Activated T-cell treated with anti-CD3 and anti-CD28 coated beads for 24 hours (primary cell): ENCODE data around the gene FAM90A26.
"Not testable (repeated sequence)": the region's sequence is repeated elsewhere in the genome, so short reads cannot be mapped to it uniquely, and the experiment has no call there.

Experiments
- DNase-seq: peaks from one replicate; pipeline ENCODE4 v3.0.0-alpha.2; 2020; ENCODE audit warnings: low read depth

Gene FAM90A26

GRCh38 chr4:9169791-9170459, at the start of gene FAM90A26:
Gene FAM90A26 (plus strand): TSS chr4:9170409. CDS start chr4:9173173, 2,764 bp downstream.
- not testable (repeated sequence) for DNase-seq

- not testable (repeated sequence) for DNase-seq
Measured at GRCh38 chr4:9122711-9123110, 47.5 kb upstream of the FAM90A26 start.

- peak; percentile 27 for DNase-seq
Measured at GRCh38 chr4:9123572-9124007, 46.6 kb upstream of the FAM90A26 start.

- not testable (repeated sequence) for DNase-seq
Measured at GRCh38 chr4:9125601-9126161, 44.5 kb upstream of the FAM90A26 start.

- not testable (repeated sequence) for DNase-seq
Measured at GRCh38 chr4:9131420-9131819, 38.8 kb upstream of the FAM90A26 start.

GRCh38 chr4:9132849-9133248, 37.4 kb upstream of the FAM90A26 start:
- DNase-seq: not testable (repeated sequence)

- DNase-seq: not testable (repeated sequence)
Measured at GRCh38 chr4:9134011-9134410, 36.2 kb upstream of the FAM90A26 start.

- not testable (repeated sequence) for DNase-seq
Measured at GRCh38 chr4:9134556-9134955, 35.7 kb upstream of the FAM90A26 start.

GRCh38 chr4:9141050-9141449, 29.2 kb upstream of the FAM90A26 start:
- not testable (repeated sequence) for DNase-seq

GRCh38 chr4:9142786-9143185, 27.4 kb upstream of the FAM90A26 start:
- not testable (repeated sequence) for DNase-seq

GRCh38 chr4:9143421-9144080, 26.7 kb upstream of the FAM90A26 start:
- no peak for DNase-seq

GRCh38 chr4:9146967-9147366, 23.2 kb upstream of the FAM90A26 start:
- DNase-seq: no peak

GRCh38 chr4:9147368-9147767, 22.8 kb upstream of the FAM90A26 start:
- not testable (repeated sequence) for DNase-seq

GRCh38 chr4:9148611-9149409, 21.4 kb upstream of the FAM90A26 start:
- not testable (repeated sequence) for DNase-seq

GRCh38 chr4:9151809-9152179, 18.4 kb upstream of the FAM90A26 start:
- not testable (repeated sequence) for DNase-seq

GRCh38 chr4:9152180-9153007, 17.8 kb upstream of the FAM90A26 start:
- DNase-seq: peak; percentile 96

GRCh38 chr4:9153008-9153570, 17.1 kb upstream of the FAM90A26 start:
- peak; percentile 94 for DNase-seq

GRCh38 chr4:9153571-9154157, 16.5 kb upstream of the FAM90A26 start:
- not testable (repeated sequence) for DNase-seq

GRCh38 chr4:9155101-9155886, 14.9 kb upstream of the FAM90A26 start:
- not testable (repeated sequence) for DNase-seq

GRCh38 chr4:9158392-9158791, 11.8 kb upstream of the FAM90A26 start:
- not testable (repeated sequence) for DNase-seq
